ENCODE results near the gene SERPINB7.

Gene SERPINB7

GRCh38 chr18:63850020-63850419, 74.8 kb downstream of the SERPINB7 start:
- no peak for DNase-seq

GRCh38 chr18:63850636-63851035, 75.4 kb downstream of the SERPINB7 start:
- DNase-seq: no peak
